Activated T-helper 1 cell treated with anti-CD3 and anti-CD28 coated beads, Interleukin-12 subunit alpha, Interleukin-12 subunit beta, Interleukin-2, Interleukin-4 antibody, amounts not matched to agents 30 ng/mL and 10 ng/mL and 1 ng/mL, durations not matched to agents 14 hours and 24 hours and 36 hours (primary cell): ENCODE measurements around the gene ATP5F1E. TPM values are rescaled to one million over a fixed set of nuclear protein-coding genes. Genes with fewer than 3 reads are reported as not detected.
A peak's percentile ranks its signal among the peaks of the same experiment; 100 is the strongest.
"Not testable (repeated sequence)": the region's sequence is repeated elsewhere in the genome, so short reads cannot be mapped to it uniquely, and the experiment has no call there.

Experiments
- DNase-seq: peaks from one replicate; pipeline ENCODE4 v3.0.0; 2021; ENCODE audit warnings: low spot score
- H3K27ac Mint-ChIP-seq: one replicate; pipeline ENCODE4 v1.8.0; 2021; ENCODE audit warnings: mild to moderate bottlenecking, mixed read lengths
- H3K27me3 Mint-ChIP-seq: one replicate; pipeline ENCODE4 v1.8.0; 2022; ENCODE audit warnings: mild to moderate bottlenecking, moderate library complexity, mixed read lengths; ENCODE audit not compliant: insufficient read depth
- H3K36me3 Mint-ChIP-seq: one replicate; pipeline ENCODE4 v1.8.0; 2021; ENCODE audit warnings: low read depth, mixed read lengths
- H3K4me1 Mint-ChIP-seq: one replicate; pipeline ENCODE4 v1.8.0; 2021; ENCODE audit warnings: low read depth, mixed read lengths
- H3K4me3 Mint-ChIP-seq: one replicate; pipeline ENCODE4 v1.8.0; 2021; ENCODE audit warnings: mild to moderate bottlenecking, moderate library complexity, mixed read lengths
- H3K9me3 Mint-ChIP-seq: one replicate; pipeline ENCODE4 v1.8.0; 2021; ENCODE audit warnings: mixed read lengths
- intact Hi-C: fragments of 100-400 bp; cut with micrococcal nuclease; formaldehyde crosslinking; loops from one replicate; pipeline ENCODE4 v1.15.1; 2024
- total RNA-seq: library from RNA; stranded (reverse); gene quantifications from 2 replicates; pipeline ENCODE4 v1.2.3, GENCODE V29; 2022

Gene ATP5F1E
- total RNA-seq, 1 donor from 2014 or later: 81.3 TPM

DNA sequence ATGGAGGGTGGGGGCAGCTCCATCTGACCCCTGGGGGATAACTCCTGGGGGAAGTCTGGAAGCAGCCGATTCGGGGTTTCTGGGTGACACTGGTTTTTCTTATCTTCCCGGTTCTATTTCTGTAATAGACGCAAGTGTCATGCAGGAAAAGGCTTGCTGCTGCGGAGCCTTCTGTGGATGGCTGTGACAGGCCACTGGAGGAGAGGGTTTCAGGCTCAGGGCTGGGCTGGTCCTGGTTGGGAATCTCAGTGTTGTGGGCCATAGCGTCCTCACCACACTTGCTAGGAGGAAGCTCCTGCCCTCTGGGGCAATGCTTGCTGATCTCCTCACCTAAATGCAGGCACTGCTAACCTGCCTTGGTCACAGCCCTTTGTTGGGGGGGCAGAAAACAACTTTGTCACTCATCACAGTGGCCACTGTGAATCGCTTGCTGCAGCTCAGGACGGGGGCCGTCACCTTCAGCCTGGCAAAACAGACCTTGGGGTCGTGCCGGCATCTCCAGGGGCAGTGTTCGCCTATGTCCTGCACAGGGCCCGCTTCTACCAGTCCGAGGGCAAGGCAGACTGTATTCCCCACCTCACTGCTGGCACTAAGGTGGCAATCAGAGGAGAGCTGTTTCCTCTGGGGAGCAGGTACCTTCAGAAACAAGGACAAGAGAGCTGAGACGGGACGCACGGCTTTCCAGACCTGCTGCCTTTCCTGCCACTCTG, 17.3 kb downstream of the ATP5F1E start:
- peaks cover 2% of the 10 kb centered on the region for H3K36me3 Mint-ChIP-seq

DNA sequence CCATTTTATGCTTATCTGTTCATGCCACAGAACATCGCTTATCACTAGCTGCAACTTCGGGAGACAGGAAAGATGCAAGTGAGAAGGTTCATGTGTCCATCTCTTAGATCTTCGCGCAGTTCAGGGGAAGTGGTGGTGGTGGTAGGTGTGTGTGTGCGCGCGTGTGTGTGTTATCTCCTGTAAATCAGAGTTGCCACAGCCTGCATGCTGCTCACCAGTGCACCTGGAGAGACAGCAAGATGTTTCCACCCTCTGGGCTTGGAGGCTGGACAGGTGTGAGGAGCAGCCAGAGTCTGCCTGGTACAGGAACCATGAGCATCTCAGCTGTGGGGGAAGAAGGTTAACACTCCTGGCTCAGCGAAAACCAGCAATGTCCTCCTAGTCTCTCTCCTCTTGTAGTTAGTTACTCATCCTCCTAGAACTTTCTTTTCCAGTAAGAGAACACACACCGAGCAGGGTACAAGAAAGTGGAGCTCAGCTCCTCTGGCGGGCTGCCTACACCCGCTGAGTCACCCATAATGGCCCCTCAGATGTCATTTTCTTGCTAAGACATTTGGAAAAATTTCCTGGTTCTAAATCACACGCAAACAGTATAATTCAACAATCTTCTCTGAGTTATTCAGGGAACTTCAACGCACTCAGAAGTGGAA, 18.1 kb downstream of the ATP5F1E start:
- H3K9me3 Mint-ChIP-seq: no peaks in the 10 kb centered on the region
- peaks cover 42% of the 10 kb centered on the region for H3K4me1 Mint-ChIP-seq
- H3K27me3 Mint-ChIP-seq: peaks cover 2% of the 10 kb centered on the region
- no peak for DNase-seq
- peaks cover 2% of the 10 kb centered on the region for H3K36me3 Mint-ChIP-seq
- no peak overlapping the region for H3K4me3 Mint-ChIP-seq
- intact Hi-C loops: no loop called here
- peak overlapping the region; percentile 6 for H3K27ac Mint-ChIP-seq

More for the DNA sequence above, 17.3 kb downstream of the ATP5F1E start:
- DNase-seq: no peak
- Mint-ChIP-seq H3K4me1 (peaks cover 42% of the 10 kb centered on the region), H3K27ac (no peak overlapping the region), H3K4me3 (no peak overlapping the region), H3K27me3 (peaks cover 2% of the 10 kb centered on the region), H3K9me3 (no peaks in the 10 kb centered on the region)
- intact Hi-C loops: no loop called here

DNA sequence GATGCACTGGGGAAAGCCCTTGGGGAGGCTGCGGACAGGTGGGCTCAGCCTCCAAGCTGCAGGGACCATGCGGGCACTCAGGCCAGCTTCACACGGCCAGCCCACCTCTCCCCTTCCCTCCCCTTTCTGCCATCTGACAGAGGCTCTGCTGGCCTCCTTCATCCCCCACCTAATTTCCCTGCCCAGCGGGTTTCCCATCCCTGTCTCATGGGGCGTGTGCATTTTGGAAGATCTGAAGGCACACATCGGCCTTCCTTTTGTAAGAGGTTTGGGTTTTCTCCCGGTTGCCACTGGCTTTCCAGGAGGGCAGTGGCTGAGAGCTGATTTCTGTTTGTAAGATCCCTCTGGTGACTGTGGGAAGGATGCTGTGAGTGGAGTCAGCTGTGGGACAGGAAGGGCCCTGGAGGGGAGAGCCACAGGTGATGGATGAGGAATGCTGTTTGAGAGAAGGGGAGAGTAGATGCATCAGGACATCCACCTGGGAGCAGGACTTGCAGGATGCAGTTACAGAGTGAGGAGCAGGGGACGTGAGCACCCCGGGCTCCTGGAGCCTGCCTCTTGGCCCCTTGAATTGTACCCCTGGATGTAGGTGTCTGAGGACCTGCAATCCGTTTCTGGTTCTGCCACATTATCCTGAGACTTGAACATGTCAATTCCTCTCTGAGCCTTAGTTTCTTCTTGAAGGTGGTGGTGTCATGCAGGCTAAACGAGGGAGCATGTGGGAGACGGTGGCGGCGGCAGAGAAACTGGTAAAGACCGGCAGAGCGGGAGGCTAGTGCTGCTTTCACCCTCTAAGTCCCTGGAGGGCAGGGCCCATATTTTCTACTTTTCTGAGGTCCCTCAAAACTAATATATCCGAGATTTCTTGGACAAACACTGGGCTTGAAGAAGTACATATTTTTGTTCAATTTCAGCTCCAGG, 18.8 kb downstream of the ATP5F1E start:
- intact Hi-C loops: no loop called here
- H3K9me3 Mint-ChIP-seq: no peaks in the 10 kb centered on the region
- no peak for DNase-seq
- H3K27me3 Mint-ChIP-seq: peaks cover 2% of the 10 kb centered on the region
- H3K4me1 Mint-ChIP-seq: peaks cover 42% of the 10 kb centered on the region
- H3K27ac Mint-ChIP-seq: no peak overlapping the region
- peaks cover 2% of the 10 kb centered on the region for H3K36me3 Mint-ChIP-seq
- H3K4me3 Mint-ChIP-seq: no peak overlapping the region

DNA sequence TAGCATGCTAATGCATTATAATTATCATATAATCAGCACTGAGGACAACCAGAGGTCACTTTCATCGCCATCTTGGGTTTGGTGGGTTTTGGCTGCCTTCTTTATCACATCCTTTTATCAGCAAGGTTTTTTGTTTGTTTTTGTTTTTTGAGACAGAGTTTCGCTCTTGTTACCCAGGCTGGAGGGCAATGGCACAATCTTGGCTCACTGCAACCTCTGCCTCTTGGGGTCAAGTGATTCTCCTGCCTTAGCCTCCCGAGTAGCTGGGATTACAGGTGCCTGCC, 20.3 kb downstream of the ATP5F1E start:
- H3K27ac Mint-ChIP-seq, H3K36me3 Mint-ChIP-seq, H3K27me3 Mint-ChIP-seq, DNase-seq, H3K4me3 Mint-ChIP-seq, intact Hi-C loops, H3K9me3 Mint-ChIP-seq: not testable (repeated sequence)
- H3K4me1 Mint-ChIP-seq: peaks cover 34% of the 10 kb centered on the region

DNA sequence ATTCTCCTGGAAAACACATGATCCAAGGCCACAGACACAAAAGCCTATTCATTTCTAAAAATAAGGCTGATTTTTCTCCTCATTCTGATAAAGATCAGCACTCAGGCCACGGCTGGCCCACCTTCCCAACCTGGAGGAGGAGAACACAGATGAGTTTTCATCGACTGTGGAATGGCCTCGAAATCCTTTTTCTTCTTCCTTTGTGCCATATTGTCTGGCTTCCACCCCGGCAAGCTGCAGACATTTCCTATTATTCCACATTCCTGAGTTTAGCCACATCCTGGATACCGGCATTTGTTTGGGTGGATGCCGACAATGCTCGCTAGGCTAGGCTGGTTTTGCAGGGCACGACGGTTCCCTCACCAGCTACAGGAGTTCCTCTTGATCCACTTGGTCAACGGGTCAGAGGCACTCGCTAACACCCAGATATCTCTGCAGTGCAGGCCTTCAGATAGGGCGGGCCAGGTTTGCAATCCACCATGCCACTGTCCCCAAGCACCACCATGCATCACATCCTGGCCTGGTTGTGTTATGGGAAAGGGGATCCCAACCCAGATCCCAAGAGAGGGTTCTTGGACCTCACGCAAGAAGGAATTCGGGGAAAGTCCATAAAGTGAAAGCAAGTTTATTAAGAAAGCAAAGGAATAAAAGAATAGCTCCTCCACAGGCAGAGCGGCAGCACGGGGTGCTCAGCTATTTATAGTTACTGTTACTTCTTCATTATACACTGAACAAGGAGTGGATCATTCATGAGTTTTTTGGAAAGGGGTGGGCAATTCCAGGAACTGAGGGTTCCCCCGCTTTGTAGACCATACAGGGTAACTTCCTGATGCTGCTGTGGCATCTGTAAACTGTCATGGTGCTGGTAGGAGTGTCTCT, 20.9 kb downstream of the ATP5F1E start:
- peaks cover 2% of the 10 kb centered on the region for H3K36me3 Mint-ChIP-seq
- intact Hi-C loops: no loop called here
- peaks cover 2% of the 10 kb centered on the region for H3K27me3 Mint-ChIP-seq
- no peaks in the 10 kb centered on the region for H3K9me3 Mint-ChIP-seq
- no peak overlapping the region for H3K27ac Mint-ChIP-seq
- peaks cover 29% of the 10 kb centered on the region for H3K4me1 Mint-ChIP-seq
- no peak for DNase-seq
- H3K4me3 Mint-ChIP-seq: peak overlapping the region; percentile 4

DNA sequence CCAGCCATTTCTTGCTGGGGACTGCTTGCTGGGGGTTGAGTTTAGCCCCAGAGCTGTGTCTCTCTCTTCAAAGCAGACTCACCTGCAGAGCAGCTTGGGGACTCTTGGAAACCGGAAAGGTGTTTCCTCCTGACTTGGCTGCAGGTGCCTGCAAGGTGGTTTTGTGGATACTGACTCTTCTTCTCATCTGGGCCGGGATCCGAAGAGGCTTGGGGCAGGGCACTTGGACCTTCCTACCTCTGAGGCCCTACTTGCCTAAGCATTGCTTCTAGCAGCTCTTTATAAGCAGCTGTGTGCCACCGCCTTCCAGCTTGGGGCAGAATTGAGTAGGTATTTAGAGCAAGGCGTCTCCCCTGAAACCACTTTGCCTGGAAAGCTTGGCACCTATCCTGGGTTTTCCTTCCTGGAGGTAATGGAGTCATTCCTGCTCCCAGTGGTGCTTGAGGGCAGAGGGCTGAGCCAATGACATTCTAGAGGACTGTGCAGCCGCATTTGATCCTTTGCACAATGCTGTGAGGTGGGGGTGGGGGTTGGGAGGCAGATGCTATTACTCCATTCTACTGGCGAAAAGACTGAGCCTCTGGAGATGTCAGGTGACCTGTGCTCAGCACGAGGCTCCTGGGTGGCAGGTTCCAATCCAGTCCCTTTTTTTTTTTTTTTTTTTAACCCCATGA, 21.7 kb downstream of the ATP5F1E start:
- H3K4me3 Mint-ChIP-seq: no peak overlapping the region
- H3K4me1 Mint-ChIP-seq: peaks cover 33% of the 10 kb centered on the region
- H3K27ac Mint-ChIP-seq: no peak overlapping the region
- DNase-seq: no peak
- H3K9me3 Mint-ChIP-seq: no peaks in the 10 kb centered on the region
- intact Hi-C loops: no loop called here
- H3K36me3 Mint-ChIP-seq: peaks cover 2% of the 10 kb centered on the region
- peaks cover 2% of the 10 kb centered on the region for H3K27me3 Mint-ChIP-seq

DNA sequence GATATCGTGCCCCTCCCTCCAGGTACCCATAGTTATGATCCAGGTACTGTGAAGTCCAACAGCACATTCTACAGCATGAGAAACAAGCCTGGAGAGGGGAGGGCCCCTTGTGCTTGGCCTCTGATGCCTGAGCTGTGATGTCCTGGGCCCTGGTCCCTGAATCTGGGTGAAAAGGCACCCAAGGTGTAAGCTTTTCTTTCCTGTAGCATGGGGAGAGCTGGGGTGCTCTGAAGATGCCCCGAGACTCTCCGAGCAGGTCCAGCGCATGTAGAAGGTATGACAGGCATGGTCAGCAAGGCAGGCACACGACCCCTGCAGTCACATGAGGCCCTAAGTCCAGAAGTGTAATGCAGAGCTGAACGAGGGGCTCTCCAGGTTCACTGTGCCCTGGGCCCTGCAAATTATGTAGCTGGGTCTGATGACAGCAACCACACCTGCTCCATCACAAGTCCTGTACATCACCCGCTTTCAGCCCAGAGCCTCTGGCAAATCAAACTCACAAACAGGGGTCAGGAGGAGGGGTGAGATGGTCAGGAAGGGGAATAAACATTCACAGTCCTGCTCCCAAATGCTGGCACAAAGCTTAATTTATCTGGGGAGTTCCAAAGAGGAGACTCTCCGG, 23.3 kb downstream of the ATP5F1E start:
- H3K27ac Mint-ChIP-seq: no peak overlapping the region
- H3K36me3 Mint-ChIP-seq: peaks cover 5% of the 10 kb centered on the region
- intact Hi-C loops: no loop called here
- H3K4me3 Mint-ChIP-seq: no peak overlapping the region
- DNase-seq: no peak
- peaks cover 2% of the 10 kb centered on the region for H3K27me3 Mint-ChIP-seq
- H3K9me3 Mint-ChIP-seq: no peaks in the 10 kb centered on the region
- H3K4me1 Mint-ChIP-seq: peaks cover 39% of the 10 kb centered on the region

DNA sequence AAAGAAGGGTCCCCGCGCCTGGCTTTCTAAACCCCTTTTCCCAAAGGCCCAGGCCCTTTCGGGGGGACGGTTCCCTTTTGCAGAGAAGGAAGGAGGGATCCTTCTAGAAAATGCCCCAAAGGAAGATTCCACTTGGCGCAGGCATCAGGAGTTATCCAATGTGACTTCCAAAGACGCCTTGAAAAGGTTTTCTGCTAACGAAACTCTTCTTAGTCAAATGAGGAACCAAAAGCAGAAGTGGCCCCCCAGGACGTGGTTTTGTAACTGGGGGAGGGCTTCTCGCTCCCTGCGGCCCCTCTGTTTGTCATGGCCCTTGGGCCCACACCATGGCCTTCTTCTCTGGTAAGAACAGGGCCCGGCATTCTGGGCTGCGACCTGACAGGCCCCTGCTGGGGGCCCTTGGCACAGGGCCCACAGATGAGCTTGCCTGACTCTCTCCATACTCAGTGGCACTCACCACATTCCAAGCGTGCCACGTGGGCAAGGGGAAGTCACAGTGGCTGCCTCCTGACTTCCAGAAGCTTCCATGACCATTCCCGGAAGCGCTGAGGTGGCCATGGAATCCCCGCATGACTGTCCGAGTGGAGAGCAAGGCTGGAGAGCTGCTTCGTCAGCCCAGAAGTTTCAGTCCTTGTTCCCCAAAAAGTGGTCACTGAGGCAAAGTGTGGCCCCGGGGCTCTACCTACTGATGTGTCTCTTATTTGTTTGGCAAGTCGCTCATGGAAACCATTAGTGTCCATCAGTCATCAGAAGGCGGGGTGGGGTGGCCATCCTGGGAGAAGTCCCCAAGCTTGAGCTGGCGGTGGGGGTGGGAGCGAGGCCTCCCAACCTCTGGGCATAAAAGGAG, 24.2 kb downstream of the ATP5F1E start:
- Mint-ChIP-seq H3K27me3 (no peaks in the 10 kb centered on the region), H3K9me3 (no peaks in the 10 kb centered on the region), H3K27ac (peak overlapping the region; percentile 83), H3K4me3 (peak overlapping the region; percentile 81), H3K4me1 (peaks cover 40% of the 10 kb centered on the region), H3K36me3 (peaks cover 12% of the 10 kb centered on the region)
- no peak for DNase-seq
- intact Hi-C loops: loop anchor here (1.0 kb wide), 2 partner anchors 24 to 27 kb away; partner anchors contain the start of genes ATP5F1E and NELFCD

DNA sequence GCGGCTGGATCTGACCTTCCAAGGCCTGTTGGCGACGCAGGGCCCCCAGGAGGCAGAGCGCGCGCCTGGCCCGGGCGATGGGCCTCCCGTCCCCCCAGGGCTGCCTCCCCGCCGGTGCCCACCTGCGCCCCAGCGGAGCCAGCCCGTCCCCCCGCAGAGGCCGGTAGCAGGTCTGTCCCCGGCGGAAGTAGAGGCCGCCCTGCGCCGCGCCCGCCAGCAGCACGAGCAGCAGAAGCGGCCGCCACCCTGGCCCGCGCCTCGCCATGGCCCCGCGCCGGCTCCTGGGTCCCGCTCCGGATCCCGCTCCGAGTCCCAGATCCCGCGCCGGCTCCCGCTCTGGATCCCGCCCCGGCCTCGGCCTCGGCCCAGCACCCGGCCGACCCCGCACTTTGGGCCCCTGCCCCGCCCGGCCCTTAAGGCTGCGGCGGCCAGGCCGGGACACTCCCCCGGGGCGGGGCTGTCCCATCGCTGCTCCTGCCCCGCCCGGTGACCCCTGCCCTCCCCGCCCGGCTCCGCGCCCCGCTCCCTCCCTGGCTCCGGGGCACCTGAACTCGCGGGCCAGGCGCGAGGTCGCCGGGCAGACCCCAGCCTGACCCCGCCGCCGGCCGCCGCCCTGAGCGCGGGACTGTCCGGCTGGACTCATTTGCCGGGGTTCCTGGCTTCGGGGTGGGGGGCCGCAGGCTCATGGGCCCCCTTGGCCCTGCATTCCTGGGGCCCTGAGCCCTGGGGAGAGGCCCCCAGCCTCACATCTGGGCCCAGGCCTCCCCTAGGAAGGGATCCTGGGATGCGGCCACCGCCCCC, 25.1 kb downstream of the ATP5F1E start, which contains the start of gene CTSZ:
CTSZ (minus strand) TSS at position 391 of the 801 bp plus-strand sequence; CDS start at position 265, 126 bp downstream.
- Mint-ChIP-seq H3K4me1 (peaks cover 47% of the 10 kb centered on the region), H3K27me3 (no peaks in the 10 kb centered on the region), H3K4me3 (peak within 1 kb of the TSS; percentile 85), H3K9me3 (no peaks in the 10 kb centered on the region), H3K36me3 (peaks cover 15% of the 10 kb centered on the region), H3K27ac (peak within 1 kb of the TSS; percentile 83)
- intact Hi-C loops: loop anchor here (1.0 kb wide), 3 partner anchors 25 to 215 kb away; partner anchors contain the start of genes ATP5F1E and NELFCD
- peak; percentile 33 for DNase-seq

DNA sequence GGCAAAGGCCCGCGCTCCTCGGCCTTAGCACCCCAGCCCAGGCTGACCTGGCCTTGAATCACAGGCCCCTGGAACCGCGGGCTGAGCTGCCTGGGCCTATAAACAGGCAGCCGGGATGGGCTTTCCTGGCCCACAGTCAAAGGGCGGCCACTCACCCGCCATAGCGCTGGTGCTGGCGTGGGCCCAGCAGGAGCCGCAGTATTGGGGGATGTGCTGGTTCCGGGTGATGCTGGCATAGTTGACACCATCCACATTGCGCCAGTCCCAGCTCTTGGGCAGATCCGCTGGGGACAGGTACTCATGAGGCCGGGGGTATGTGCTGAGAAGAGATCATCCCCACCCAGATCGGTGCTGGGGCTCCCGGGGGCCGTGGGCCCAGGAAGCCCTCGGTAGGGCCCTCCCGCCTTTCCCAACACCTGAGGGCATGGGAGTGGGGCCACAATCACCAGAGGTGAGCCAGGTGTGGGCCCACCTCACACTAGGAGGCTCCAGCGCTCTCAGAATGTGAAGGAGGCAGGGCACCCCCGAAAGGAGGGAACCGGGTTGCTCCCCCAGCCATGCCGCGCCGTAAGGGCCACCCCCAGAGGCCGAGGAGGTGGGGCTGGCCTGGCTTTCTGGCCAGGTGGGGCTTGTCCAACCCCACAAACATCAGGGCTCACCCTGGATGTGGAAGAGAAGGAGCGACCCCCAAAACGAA, 25.8 kb downstream of the ATP5F1E start:
- intact Hi-C loops: loop anchor here (1.0 kb wide), 1 partner anchor 216 kb away; no protein-coding TSS in a partner anchor
- Mint-ChIP-seq H3K27ac (peak overlapping the region; percentile 74), H3K9me3 (no peaks in the 10 kb centered on the region), H3K4me1 (peaks cover 41% of the 10 kb centered on the region), H3K36me3 (peaks cover 19% of the 10 kb centered on the region), H3K4me3 (peak overlapping the region; percentile 85), H3K27me3 (no peaks in the 10 kb centered on the region)
- DNase-seq: no peak
